ENCODE data around the gene GALNT18.

DNA sequence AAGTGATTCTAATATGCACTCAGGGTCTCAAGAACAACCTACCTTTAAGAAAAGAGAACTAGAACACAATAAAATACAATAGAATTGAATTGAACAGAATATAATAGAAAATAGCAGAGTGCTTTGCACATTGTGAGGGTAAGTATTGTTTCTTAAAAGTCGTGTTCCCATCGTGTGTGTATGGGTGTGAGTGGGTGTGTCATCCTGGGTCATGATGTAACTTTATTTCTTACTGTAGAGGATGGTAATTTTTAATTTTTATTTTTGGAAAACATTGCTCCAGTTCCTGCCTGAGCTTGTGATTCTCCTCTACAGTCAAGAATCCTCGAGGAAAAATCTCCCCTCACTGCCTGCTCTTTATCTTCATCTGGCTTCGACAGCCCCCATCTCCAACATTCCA, 193.1 kb downstream of the GALNT18 start:
- TF ChIP-seq CTCF (IDR thresholded peaks at IDR 0.05) (no peak), POLR2A (IDR thresholded peaks at IDR 0.05) (no peak)

Measured in right lobe of liver (tissue), 4 donors.